Osteocyte (in vitro differentiated cells): Measurements from ENCODE around the gene UIMC1. TPM values are rescaled to one million over a fixed set of nuclear protein-coding genes. Genes with fewer than 3 reads are reported as not detected.

ENCODE experiments used
- DNase-seq: peaks from one replicate; pipeline ENCODE4 v3.0.0; 2021; ENCODE audit warnings: mixed read lengths; ENCODE audit not compliant: unreplicated experiment; ENCODE audit errors: extremely low spot score
- H3K27ac Mint-ChIP-seq: one replicate; pipeline ENCODE4 v1.8.0; 2021; ENCODE audit warnings: mild to moderate bottlenecking, mixed read lengths; ENCODE audit not compliant: unreplicated experiment
- H3K27me3 Mint-ChIP-seq: one replicate; pipeline ENCODE4 v1.8.0; 2021; ENCODE audit warnings: mixed read lengths; ENCODE audit not compliant: unreplicated experiment
- H3K36me3 Mint-ChIP-seq: one replicate; pipeline ENCODE4 v1.8.0; 2021; ENCODE audit warnings: mixed read lengths; ENCODE audit not compliant: unreplicated experiment
- H3K4me1 Mint-ChIP-seq: one replicate; pipeline ENCODE4 v1.8.0; 2021; ENCODE audit warnings: mixed read lengths; ENCODE audit not compliant: unreplicated experiment
- H3K4me3 Mint-ChIP-seq: one replicate; pipeline ENCODE4 v1.8.0; 2021; ENCODE audit warnings: mild to moderate bottlenecking, moderate library complexity, mixed read lengths; ENCODE audit not compliant: unreplicated experiment
- H3K9me3 Mint-ChIP-seq: one replicate; pipeline ENCODE4 v1.8.0; 2021; ENCODE audit warnings: mixed read lengths; ENCODE audit not compliant: unreplicated experiment
- CTCF ChIP-seq: fragments of 200-600 bp; sonication (generic); IDR thresholded peaks from 2 replicates; pipeline ENCODE4 v1.5.0; 2021; ENCODE audit warnings: antibody characterized with exemption, mild to moderate bottlenecking, moderate library complexity
- total RNA-seq: library from RNA; stranded (reverse); gene quantifications from 2 replicates; pipeline ENCODE4 v1.2.1, GENCODE V29; 2021

UIMC1 gene
- total RNA-seq, 1 donor from 2014 or later: 32.9 TPM

GRCh38 chr5:176952531-176953193, 53.9 kb downstream of the UIMC1 start:
- Mint-ChIP-seq H3K36me3 (peaks cover 35% of the 10 kb centered on the region), H3K4me1 (peaks cover 2% of the 10 kb centered on the region), H3K9me3 (no peaks in the 10 kb centered on the region), H3K27me3 (no peaks in the 10 kb centered on the region), H3K4me3 (no peak overlapping the region), H3K27ac (no peak overlapping the region)
- TF ChIP-seq CTCF: no peak
- no peak for DNase-seq

- Mint-ChIP-seq H3K36me3 (peaks cover 33% of the 10 kb centered on the region), H3K9me3 (no peaks in the 10 kb centered on the region), H3K27ac (no peak overlapping the region), H3K27me3 (no peaks in the 10 kb centered on the region), H3K4me3 (no peak overlapping the region), H3K4me1 (no peaks in the 10 kb centered on the region)
- DNase-seq: no peak
- no peak for TF ChIP-seq CTCF
These were observed 58.1 kb downstream of the UIMC1 start for GRCh38 chr5:176948458-176948857.

- Mint-ChIP-seq H3K36me3 (peaks cover 37% of the 10 kb centered on the region), H3K27me3 (no peaks in the 10 kb centered on the region), H3K9me3 (no peaks in the 10 kb centered on the region), H3K4me1 (no peaks in the 10 kb centered on the region), H3K27ac (no peak overlapping the region), H3K4me3 (no peak overlapping the region)
- no peak for TF ChIP-seq CTCF
- DNase-seq: no peak
These were observed 58.7 kb downstream of the UIMC1 start for GRCh38 chr5:176947847-176948246.

- TF ChIP-seq CTCF: no peak
- Mint-ChIP-seq H3K27me3 (no peaks in the 10 kb centered on the region), H3K4me3 (no peak overlapping the region), H3K36me3 (peaks cover 33% of the 10 kb centered on the region), H3K4me1 (no peaks in the 10 kb centered on the region), H3K9me3 (no peaks in the 10 kb centered on the region), H3K27ac (no peak overlapping the region)
- DNase-seq: no peak
These were observed 62.3 kb downstream of the UIMC1 start for GRCh38 chr5:176944268-176944667.

GRCh38 chr5:176943816-176944215, 62.8 kb downstream of the UIMC1 start:
- no peak overlapping the region for H3K4me3 Mint-ChIP-seq
- H3K4me1 Mint-ChIP-seq: no peaks in the 10 kb centered on the region
- peaks cover 35% of the 10 kb centered on the region for H3K36me3 Mint-ChIP-seq
- no peaks in the 10 kb centered on the region for H3K9me3 Mint-ChIP-seq
- no peak for TF ChIP-seq CTCF
- no peaks in the 10 kb centered on the region for H3K27me3 Mint-ChIP-seq
- no peak overlapping the region for H3K27ac Mint-ChIP-seq
- no peak for DNase-seq
